H1 (cell line): ENCODE results near the gene PIP5K1C. TPM values are rescaled to one million over a fixed set of nuclear protein-coding genes. Genes with fewer than 3 reads are reported as not detected.

Source experiments
- CREB1 ChIP-seq: IDR thresholded peaks from 2 replicates; pipeline ENCODE4 v1.6.1; 2012; ENCODE audit warnings: inconsistent platforms
- EGR1 ChIP-seq: IDR thresholded peaks from 2 replicates; pipeline ENCODE4 v1.6.1; 2011; ENCODE audit warnings: low read depth, low read length, borderline replicate concordance
- SIN3A ChIP-seq, 2 experiments: IDR thresholded peaks in 1 of 2; conservative IDR thresholded peaks in 1 of 2; 2 replicates each; pipeline ENCODE4 v1.6.1; 2011 to 2012; ENCODE audit warnings: low read length in 2 of 2, improper control_type of control experiment in 1 of 2, low read depth in 1 of 2, mild to moderate bottlenecking in 1 of 2
- SIRT6 ChIP-seq: IDR thresholded peaks from one replicate; pipeline ENCODE4 v1.7.1; 2012; ENCODE audit warnings: low read length, inconsistent platforms
- ZNF274 ChIP-seq: IDR thresholded peaks from 2 replicates; pipeline ENCODE4 v1.7.0; 2012; ENCODE audit warnings: low read length, borderline replicate concordance; ENCODE audit errors: extremely low read depth
- polyA plus RNA-seq, 7 experiments: library from polyadenylated mRNA; depleted of rRNA in 3 of 7; stranded (reverse) in 5 of 7; unstranded in 2 of 7; fragments of >200 nt in 5 of 7; fragments of 200-250 nt in 2 of 7; gene quantifications; 1 replicate in 5 of 7; 2 replicates in 1 of 7; 4 replicates in 1 of 7; pipeline versions ENCODE4 v1.2.1 to v1.2.3, GENCODE V29; 2011 to 2013; ENCODE audit warnings: missing spikeins in 2 of 7, mixed read lengths in 2 of 7
- total RNA-seq: library from RNA; stranded (reverse); fragmentation: NEBNext Ultra II Directional; extraction: Animal tissue kit (Norgen Biotek cat#: 25700); gene quantifications from 2 replicates; pipeline ENCODE4 v1.2.1, GENCODE V29; 2021

Gene PIP5K1C
- total and polyA plus RNA-seq, 2 of the 8 experiments (the other 6 are each of a cell fraction or from before 2014, with no cell fraction given): 10.6 to 32.9 TPM

- no peak for TF ChIP-seq ZNF274
- TF ChIP-seq SIRT6: no peak
- TF ChIP-seq SIN3A (conservative IDR thresholded peaks at IDR 0.05 in 1 of 2, IDR thresholded peaks at IDR 0.05 in 1 of 2; ENCODE audit: low read depth in 1 of 2, low read length in 2 of 2): no peak
- no peak for TF ChIP-seq EGR1
- TF ChIP-seq CREB1: no peak
Observed at GRCh38 chr19:3734310-3734600, 34.0 kb upstream of the PIP5K1C start (continued).
